ENCODE results near the gene PSIP1.
A peak's percentile ranks its signal among the peaks of the same experiment; 100 is the strongest.

GRCh38 chr9:15513335-15513734 is 2.6 kb upstream of the PSIP1 start:
- TF ChIP-seq CTCF (IDR thresholded peaks at IDR 0.05; ENCODE audit: borderline replicate concordance, extremely low read depth, low read length, poor library complexity, severe bottlenecking) (peak; percentile 36), EZH2 (IDR thresholded peaks at IDR 0.05; ENCODE audit: borderline replicate concordance, low read depth, low read length, severe bottlenecking) (no peak)
